ENCODE measurements around the gene STPG1.

STPG1 gene

DNA sequence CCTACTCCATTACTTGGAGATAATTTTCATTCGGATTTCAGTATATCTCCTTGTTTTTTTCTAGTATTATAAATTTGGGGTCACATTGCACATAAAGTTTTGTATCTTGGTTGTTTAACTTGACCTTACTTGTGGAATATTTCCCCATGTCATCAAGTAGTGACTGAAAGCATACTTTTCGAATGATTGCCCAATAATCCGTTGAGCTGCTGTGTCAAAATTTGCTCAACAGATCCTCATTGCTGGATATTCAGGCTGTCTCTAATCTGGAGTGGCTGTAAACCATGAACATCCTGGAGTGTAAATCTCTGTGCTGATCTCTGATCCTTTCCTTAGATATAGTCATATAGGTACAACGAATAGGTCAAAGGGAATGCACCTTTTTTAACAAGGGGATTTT, 7.0 kb upstream of the STPG1 start:
- no peaks in the 10 kb centered on the region for H4K20me1 ChIP-seq (ENCODE audit: insufficient read depth, low read length)
- DNase-seq, result no peak
- H3K9ac ChIP-seq (ENCODE audit: low read length), result no peak overlapping the region
- H2AFZ ChIP-seq (ENCODE audit: low read length), result no peak overlapping the region
- no peaks in the 10 kb centered on the region for H3K9me2 ChIP-seq (replicated peaks; ENCODE audit: insufficient read depth, low read length)
- H3K79me2 ChIP-seq (ENCODE audit: low read length), result peaks cover 42% of the 10 kb centered on the region
- H3K4me2 ChIP-seq (ENCODE audit: low read depth, low read length), result no peak overlapping the region
- H3K36me3 ChIP-seq (replicated peaks; ENCODE audit: insufficient read depth, low read length), result 0 out of 2 replicates have a peak, but pooled peaks cover 7% of the 10 kb centered on the region
- no peaks in the 10 kb centered on the region for H3K9me3 ChIP-seq (replicated peaks; ENCODE audit: insufficient read depth, low read length)
- H3K4me3 ChIP-seq (ENCODE audit: low read length), result no peak overlapping the region
- peaks cover 14% of the 10 kb centered on the region for H3F3A ChIP-seq (ENCODE audit: insufficient read depth, low read length)
- H3K4me1 ChIP-seq (ENCODE audit: low read length), result peaks cover 9% of the 10 kb centered on the region
- TF ChIP-seq EZH2phosphoT487 (IDR thresholded peaks at IDR 0.05; ENCODE audit: low read length) (no peak), EZH2 (optimal IDR thresholded peaks at IDR 0.05; ENCODE audit: low read depth, low read length) (no peak)
- TF ChIP-seq, protein P1, sequence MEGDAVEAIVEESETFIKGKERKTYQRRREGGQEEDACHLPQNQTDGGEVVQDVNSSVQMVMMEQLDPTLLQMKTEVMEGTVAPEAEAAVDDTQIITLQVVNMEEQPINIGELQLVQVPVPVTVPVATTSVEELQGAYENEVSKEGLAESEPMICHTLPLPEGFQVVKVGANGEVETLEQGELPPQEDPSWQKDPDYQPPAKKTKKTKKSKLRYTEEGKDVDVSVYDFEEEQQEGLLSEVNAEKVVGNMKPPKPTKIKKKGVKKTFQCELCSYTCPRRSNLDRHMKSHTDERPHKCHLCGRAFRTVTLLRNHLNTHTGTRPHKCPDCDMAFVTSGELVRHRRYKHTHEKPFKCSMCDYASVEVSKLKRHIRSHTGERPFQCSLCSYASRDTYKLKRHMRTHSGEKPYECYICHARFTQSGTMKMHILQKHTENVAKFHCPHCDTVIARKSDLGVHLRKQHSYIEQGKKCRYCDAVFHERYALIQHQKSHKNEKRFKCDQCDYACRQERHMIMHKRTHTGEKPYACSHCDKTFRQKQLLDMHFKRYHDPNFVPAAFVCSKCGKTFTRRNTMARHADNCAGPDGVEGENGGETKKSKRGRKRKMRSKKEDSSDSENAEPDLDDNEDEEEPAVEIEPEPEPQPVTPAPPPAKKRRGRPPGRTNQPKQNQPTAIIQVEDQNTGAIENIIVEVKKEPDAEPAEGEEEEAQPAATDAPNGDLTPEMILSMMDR (IDR thresholded peaks at IDR 0.05; ENCODE audit: low read length), result no peak
- H3K27me3 ChIP-seq (replicated peaks; ENCODE audit: insufficient read depth, low read length), result no peaks in the 10 kb centered on the region
- no peak overlapping the region for H3K27ac ChIP-seq (ENCODE audit: low read length)

DNA sequence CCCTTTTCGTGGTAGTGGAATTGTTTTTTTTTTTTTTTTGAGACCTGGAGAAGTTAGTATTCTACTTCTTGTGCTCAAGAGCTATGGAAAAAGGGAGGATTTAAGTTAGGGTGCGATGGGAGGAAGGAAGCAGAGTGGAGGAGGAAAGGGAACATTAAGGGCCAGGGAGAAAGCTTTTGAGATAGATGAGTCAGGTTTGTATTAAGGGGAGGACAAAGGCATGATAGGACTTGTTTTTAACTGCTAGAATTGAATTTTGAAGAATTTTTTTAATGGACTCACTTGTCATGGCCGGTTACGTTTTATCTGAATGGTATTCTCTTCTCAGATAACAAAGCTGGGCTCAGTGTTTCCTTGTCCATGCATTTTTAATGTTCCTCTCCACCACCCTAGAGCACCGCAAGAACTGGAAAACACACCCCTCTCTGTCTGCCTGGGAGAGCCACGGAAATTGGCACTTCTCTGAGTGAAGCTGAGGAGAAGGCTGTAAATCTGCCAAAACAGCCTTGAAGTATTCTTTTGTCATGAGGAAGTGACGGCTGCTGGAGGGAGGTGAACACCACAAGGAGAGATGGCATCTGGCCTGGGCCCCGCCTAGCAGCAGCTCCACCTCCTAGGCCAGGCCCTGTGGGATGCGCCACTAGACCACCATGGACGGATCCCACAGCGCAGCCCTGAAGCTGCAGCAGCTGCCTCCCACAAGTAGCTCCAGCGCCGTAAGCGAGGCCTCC, 5.5 kb upstream of the STPG1 start:
- H3K4me3 ChIP-seq (ENCODE audit: low read length), result no peak overlapping the region
- no peak for DNase-seq
- H3K9ac ChIP-seq (ENCODE audit: low read length), result no peak overlapping the region
- H3K9me2 ChIP-seq (replicated peaks; ENCODE audit: insufficient read depth, low read length), result no peaks in the 10 kb centered on the region
- H3K4me1 ChIP-seq (ENCODE audit: low read length), result peaks cover 14% of the 10 kb centered on the region
- 0 out of 2 replicates have a peak, but pooled peaks cover 7% of the 10 kb centered on the region for H3K36me3 ChIP-seq (replicated peaks; ENCODE audit: insufficient read depth, low read length)
- H3K4me2 ChIP-seq (ENCODE audit: low read depth, low read length), result no peak overlapping the region
- H2AFZ ChIP-seq (ENCODE audit: low read length), result no peak overlapping the region
- H3K79me2 ChIP-seq (ENCODE audit: low read length), result peaks cover 42% of the 10 kb centered on the region
- H3K27me3 ChIP-seq (replicated peaks; ENCODE audit: insufficient read depth, low read length), result no peaks in the 10 kb centered on the region
- H4K20me1 ChIP-seq (ENCODE audit: insufficient read depth, low read length), result no peaks in the 10 kb centered on the region
- no peak overlapping the region for H3K27ac ChIP-seq (ENCODE audit: low read length)
- H3K9me3 ChIP-seq (replicated peaks; ENCODE audit: insufficient read depth, low read length), result no peaks in the 10 kb centered on the region
- peaks cover 19% of the 10 kb centered on the region for H3F3A ChIP-seq (ENCODE audit: insufficient read depth, low read length)
- TF ChIP-seq EZH2 (optimal IDR thresholded peaks at IDR 0.05; ENCODE audit: low read depth, low read length) (no peak), EZH2phosphoT487 (IDR thresholded peaks at IDR 0.05; ENCODE audit: low read length) (no peak)
- TF ChIP-seq, protein P1 (IDR thresholded peaks at IDR 0.05; ENCODE audit: low read length), result no peak

DNA sequence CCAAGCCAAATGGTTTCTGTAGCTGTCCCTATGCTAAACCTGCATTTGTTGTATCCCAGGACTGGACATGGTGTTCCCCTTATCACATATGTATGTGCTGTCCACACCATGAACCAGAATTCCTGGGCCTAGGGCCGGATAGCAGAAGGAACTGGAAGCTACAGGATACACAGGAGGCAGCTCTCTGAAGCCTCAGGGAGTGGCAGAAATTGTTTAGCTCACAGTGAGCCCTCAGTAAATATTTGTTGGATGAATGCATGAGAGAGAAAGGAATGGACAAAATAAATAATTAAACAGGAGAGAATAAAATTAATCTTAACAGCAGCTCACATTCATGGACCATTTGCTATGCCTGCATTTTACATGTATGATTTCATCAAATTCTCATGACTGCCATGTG, 4.1 kb upstream of the STPG1 start:
- no peak for DNase-seq
- Histone ChIP-seq H3K27ac (ENCODE audit: low read length) (no peak overlapping the region), H3K36me3 (replicated peaks; ENCODE audit: insufficient read depth, low read length) (0 out of 2 replicates have a peak, but pooled peaks cover 4% of the 10 kb centered on the region), H3K4me1 (ENCODE audit: low read length) (peaks cover 17% of the 10 kb centered on the region), H3K9me3 (replicated peaks; ENCODE audit: insufficient read depth, low read length) (no peaks in the 10 kb centered on the region), H3K9me2 (replicated peaks; ENCODE audit: insufficient read depth, low read length) (no peaks in the 10 kb centered on the region), H3K79me2 (ENCODE audit: low read length) (peaks cover 39% of the 10 kb centered on the region), H3K9ac (ENCODE audit: low read length) (no peak overlapping the region), H3F3A (ENCODE audit: insufficient read depth, low read length) (peaks cover 19% of the 10 kb centered on the region), H3K27me3 (replicated peaks; ENCODE audit: insufficient read depth, low read length) (no peaks in the 10 kb centered on the region), H3K4me2 (ENCODE audit: low read depth, low read length) (peak overlapping the region; percentile 92), H3K4me3 (ENCODE audit: low read length) (no peak overlapping the region), H4K20me1 (ENCODE audit: insufficient read depth, low read length) (no peaks in the 10 kb centered on the region), H2AFZ (ENCODE audit: low read length) (no peak overlapping the region)
- TF ChIP-seq, protein P1 (IDR thresholded peaks at IDR 0.05; ENCODE audit: low read length), result no peak
- TF ChIP-seq EZH2 (optimal IDR thresholded peaks at IDR 0.05; ENCODE audit: low read depth, low read length), result no peak
- no peak for TF ChIP-seq EZH2phosphoT487 (IDR thresholded peaks at IDR 0.05; ENCODE audit: low read length)
